ENCODE data around the gene TNIK. TPM values are rescaled to one million over a fixed set of nuclear protein-coding genes. Genes with fewer than 3 reads are reported as not detected.

Gene TNIK
- total and polyA plus RNA-seq, 2 donors from 2014 or later, result 3.6 to 48.9 TPM

- Histone ChIP-seq H3K27ac (ENCODE audit: low read depth in 2 of 2, low read length in 2 of 2) (no peak overlapping the region), H3K36me3 (ENCODE audit: control insufficient read depth in 2 of 3, insufficient read depth in 3 of 3, low read length in 3 of 3) (no peaks in the 10 kb centered on the region), H3K9me3 (ENCODE audit: control insufficient read depth in 2 of 3, insufficient read depth in 1 of 3, low read length in 3 of 3) (no peaks in the 10 kb centered on the region), H3K4me3 (ENCODE audit: low read length in 3 of 3) (no peak overlapping the region), H3K27me3 (ENCODE audit: control insufficient read depth, insufficient read depth, low read length) (no peaks in the 10 kb centered on the region), H3K9ac (ENCODE audit: low read length in 3 of 3) (no peak overlapping the region), H3K4me1 (ENCODE audit: control insufficient read depth in 2 of 3, insufficient read depth in 2 of 3, low read depth in 1 of 3, low read length in 3 of 3) (peaks cover 0 to 3% (median 2%) of the 10 kb centered on the region in 3 donors)
- intact Hi-C loops (cut with DNase I), result no loop called here
- FAIRE-seq (no peak), DNase-seq (no peak)
- TF ChIP-seq, protein P1, sequence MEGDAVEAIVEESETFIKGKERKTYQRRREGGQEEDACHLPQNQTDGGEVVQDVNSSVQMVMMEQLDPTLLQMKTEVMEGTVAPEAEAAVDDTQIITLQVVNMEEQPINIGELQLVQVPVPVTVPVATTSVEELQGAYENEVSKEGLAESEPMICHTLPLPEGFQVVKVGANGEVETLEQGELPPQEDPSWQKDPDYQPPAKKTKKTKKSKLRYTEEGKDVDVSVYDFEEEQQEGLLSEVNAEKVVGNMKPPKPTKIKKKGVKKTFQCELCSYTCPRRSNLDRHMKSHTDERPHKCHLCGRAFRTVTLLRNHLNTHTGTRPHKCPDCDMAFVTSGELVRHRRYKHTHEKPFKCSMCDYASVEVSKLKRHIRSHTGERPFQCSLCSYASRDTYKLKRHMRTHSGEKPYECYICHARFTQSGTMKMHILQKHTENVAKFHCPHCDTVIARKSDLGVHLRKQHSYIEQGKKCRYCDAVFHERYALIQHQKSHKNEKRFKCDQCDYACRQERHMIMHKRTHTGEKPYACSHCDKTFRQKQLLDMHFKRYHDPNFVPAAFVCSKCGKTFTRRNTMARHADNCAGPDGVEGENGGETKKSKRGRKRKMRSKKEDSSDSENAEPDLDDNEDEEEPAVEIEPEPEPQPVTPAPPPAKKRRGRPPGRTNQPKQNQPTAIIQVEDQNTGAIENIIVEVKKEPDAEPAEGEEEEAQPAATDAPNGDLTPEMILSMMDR (IDR thresholded peaks at IDR 0.05; ENCODE audit: borderline replicate concordance, extremely low read depth, insufficient read depth), result no peak
These were observed 309.3 kb downstream of the TNIK start for GRCh38 chr3:171150945-171151344.

DNA sequence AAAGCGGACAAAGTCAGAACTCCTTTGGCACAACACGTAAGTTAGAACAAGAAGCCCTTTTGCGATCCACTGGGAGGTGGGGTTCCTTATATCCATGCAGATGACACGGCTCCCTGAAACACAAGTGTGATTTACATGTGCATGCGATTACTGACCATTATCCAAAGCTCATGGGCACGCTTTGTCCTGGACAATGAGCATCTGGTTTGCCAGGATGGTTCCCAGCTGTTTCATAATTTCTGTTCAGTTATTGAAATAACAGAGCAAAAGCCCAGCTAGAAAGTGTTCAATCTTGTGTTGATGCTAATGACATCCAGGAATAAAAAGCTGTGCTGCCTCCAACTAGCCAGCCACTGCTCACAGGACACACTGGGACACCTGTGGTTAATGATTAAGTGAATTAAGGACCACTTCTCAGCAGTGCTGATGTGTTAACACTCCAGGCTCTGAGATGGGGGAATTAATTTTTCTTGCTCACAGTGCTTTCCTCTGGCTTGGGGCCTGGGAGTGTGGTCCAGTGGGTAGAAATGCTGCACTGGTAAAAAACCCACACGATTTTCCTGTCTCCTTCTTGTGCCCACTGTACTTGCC, 310.6 kb downstream of the TNIK start:
- TF ChIP-seq, protein P1 (IDR thresholded peaks at IDR 0.05; ENCODE audit: borderline replicate concordance, extremely low read depth, insufficient read depth), result no peak
- no peak for DNase-seq
- no peaks in the 10 kb centered on the region for H3K27me3 ChIP-seq (ENCODE audit: control insufficient read depth, insufficient read depth, low read length)
- H3K36me3 ChIP-seq (ENCODE audit: control insufficient read depth in 2 of 3, insufficient read depth in 3 of 3, low read length in 3 of 3), result no peaks in the 10 kb centered on the region
- no peak overlapping the region for H3K9ac ChIP-seq (ENCODE audit: low read length in 3 of 3)
- FAIRE-seq, result no peak
- H3K9me3 ChIP-seq (ENCODE audit: control insufficient read depth in 2 of 3, insufficient read depth in 1 of 3, low read length in 3 of 3), result no peaks in the 10 kb centered on the region
- no peak overlapping the region for H3K4me3 ChIP-seq (ENCODE audit: low read length in 3 of 3)
- intact Hi-C loops (cut with DNase I), result no loop called here
- no peak overlapping the region for H3K27ac ChIP-seq (ENCODE audit: low read depth in 2 of 2, low read length in 2 of 2)
- no peaks in the 10 kb centered on the region for H3K4me1 ChIP-seq (ENCODE audit: control insufficient read depth in 2 of 3, insufficient read depth in 2 of 3, low read depth in 1 of 3, low read length in 3 of 3)

GRCh38 chr3:171145798-171146197, 314.4 kb downstream of the TNIK start:
- H3K4me1 ChIP-seq (ENCODE audit: control insufficient read depth in 2 of 3, insufficient read depth in 2 of 3, low read depth in 1 of 3, low read length in 3 of 3), result no peaks in the 10 kb centered on the region
- FAIRE-seq, result no peak

More at GRCh38 chr3:171145798-171146197, 314.4 kb downstream of the TNIK start:
- TF ChIP-seq, protein P1 (IDR thresholded peaks at IDR 0.05; ENCODE audit: borderline replicate concordance, extremely low read depth, insufficient read depth), result no peak
- no peaks in the 10 kb centered on the region for H3K9me3 ChIP-seq (ENCODE audit: control insufficient read depth in 2 of 3, insufficient read depth in 1 of 3, low read length in 3 of 3)
- H3K27me3 ChIP-seq (ENCODE audit: control insufficient read depth, insufficient read depth, low read length), result no peaks in the 10 kb centered on the region
- H3K9ac ChIP-seq (ENCODE audit: low read length in 3 of 3), result no peak overlapping the region
- no peak for DNase-seq
- intact Hi-C loops (cut with DNase I), result no loop called here
- no peak overlapping the region for H3K27ac ChIP-seq (ENCODE audit: low read depth in 2 of 2, low read length in 2 of 2)
- no peaks in the 10 kb centered on the region for H3K36me3 ChIP-seq (ENCODE audit: control insufficient read depth in 2 of 3, insufficient read depth in 3 of 3, low read length in 3 of 3)
- no peak overlapping the region for H3K4me3 ChIP-seq (ENCODE audit: low read length in 3 of 3)

All from kidney (tissue), 14 donors.